H1 (cell line): ENCODE measurements around the gene B4GALNT1. TPM values are rescaled to one million over a fixed set of nuclear protein-coding genes. Genes with fewer than 3 reads are reported as not detected.

Source experiments
- polyA plus RNA-seq, 7 experiments: library from polyadenylated mRNA; depleted of rRNA in 3 of 7; stranded (reverse) in 5 of 7; unstranded in 2 of 7; fragments of >200 nt in 5 of 7; fragments of 200-250 nt in 2 of 7; gene quantifications; 1 replicate in 5 of 7; 2 replicates in 1 of 7; 4 replicates in 1 of 7; pipeline versions ENCODE4 v1.2.1 to v1.2.3, GENCODE V29; 2011 to 2013; ENCODE audit warnings: missing spikeins in 2 of 7, mixed read lengths in 2 of 7
- total RNA-seq: library from RNA; stranded (reverse); fragmentation: NEBNext Ultra II Directional; extraction: Animal tissue kit (Norgen Biotek cat#: 25700); gene quantifications from 2 replicates; pipeline ENCODE4 v1.2.1, GENCODE V29; 2021

The B4GALNT1 gene
- total and polyA plus RNA-seq, 2 of the 8 experiments (the other 6 are each of a cell fraction or from before 2014, with no cell fraction given): 1.5 to 2.3 TPM

Other genes starting within 250 kb of the B4GALNT1 start
- gene R3HDM2, start 202.2 kb downstream of the B4GALNT1 start, total RNA-seq: 23.7 and 27.0 TPM in 2 replicates
- 25.6 and 37.1 TPM in 2 replicates for gene R3HDM2, start 202.2 kb downstream of the B4GALNT1 start, polyA plus RNA-seq (2011; rRNA removed)
- gene INHBC, start 198.4 kb downstream of the B4GALNT1 start, total RNA-seq: not detected in 2 replicates
- gene INHBC, start 198.4 kb downstream of the B4GALNT1 start, polyA plus RNA-seq (2011; rRNA removed): 0.15 and 0.30 TPM in 2 replicates
- 7.0 and 10.2 TPM in 2 replicates for gene INHBE, start 177.9 kb downstream of the B4GALNT1 start, total RNA-seq
- gene INHBE, start 177.9 kb downstream of the B4GALNT1 start, polyA plus RNA-seq (2011; rRNA removed): 18.8 and 31.9 TPM in 2 replicates
- gene GLI1, start 173.4 kb downstream of the B4GALNT1 start, total RNA-seq: 20.6 and 23.5 TPM in 2 replicates
- 25.3 and 31.0 TPM in 2 replicates for gene GLI1, start 173.4 kb downstream of the B4GALNT1 start, polyA plus RNA-seq (2011; rRNA removed)
- 2.3 and 3.2 TPM in 2 replicates for gene ARHGAP9, start 153.3 kb downstream of the B4GALNT1 start, total RNA-seq
- gene ARHGAP9, start 153.3 kb downstream of the B4GALNT1 start, polyA plus RNA-seq (2011; rRNA removed): 6.0 and 7.0 TPM in 2 replicates
- gene MARS1, start 145.1 kb downstream of the B4GALNT1 start, total RNA-seq: 398 and 407 TPM in 2 replicates
- gene MARS1, start 145.1 kb downstream of the B4GALNT1 start, polyA plus RNA-seq (2011; rRNA removed): 194 and 255 TPM in 2 replicates
- gene DDIT3, start 112.7 kb downstream of the B4GALNT1 start, total RNA-seq: 4.9 TPM in 2 replicates
- gene DDIT3, start 112.7 kb downstream of the B4GALNT1 start, polyA plus RNA-seq (2011; rRNA removed): 4.7 and 5.7 TPM in 2 replicates
- 32.3 and 32.7 TPM in 2 replicates for gene MBD6, start 110.4 kb downstream of the B4GALNT1 start, total RNA-seq
- 3.9 and 6.9 TPM in 2 replicates for gene MBD6, start 110.4 kb downstream of the B4GALNT1 start, polyA plus RNA-seq (2011; rRNA removed)
- gene DCTN2, start 86.0 kb downstream of the B4GALNT1 start, total RNA-seq: 89.3 and 90.3 TPM in 2 replicates
- 91.9 and 140 TPM in 2 replicates for gene DCTN2, start 86.0 kb downstream of the B4GALNT1 start, polyA plus RNA-seq (2011; rRNA removed)
- gene KIF5A, start 83.2 kb downstream of the B4GALNT1 start, total RNA-seq: 21.9 and 22.8 TPM in 2 replicates
- gene KIF5A, start 83.2 kb downstream of the B4GALNT1 start, polyA plus RNA-seq (2011; rRNA removed): 10.7 and 11.7 TPM in 2 replicates
- gene PIP4K2C, start 42.0 kb downstream of the B4GALNT1 start, total RNA-seq: 21.4 and 27.1 TPM in 2 replicates
- 21.0 and 25.0 TPM in 2 replicates for gene PIP4K2C, start 42.0 kb downstream of the B4GALNT1 start, polyA plus RNA-seq (2011; rRNA removed)
- 41.8 and 43.4 TPM in 2 replicates for gene DTX3, start 28.4 kb downstream of the B4GALNT1 start, total RNA-seq
- 92.5 and 126 TPM in 2 replicates for gene DTX3, start 28.4 kb downstream of the B4GALNT1 start, polyA plus RNA-seq (2011; rRNA removed)
- gene ARHGEF25, start 21.8 kb downstream of the B4GALNT1 start, total RNA-seq: 5.9 and 6.4 TPM in 2 replicates
- 8.6 and 8.8 TPM in 2 replicates for gene ARHGEF25, start 21.8 kb downstream of the B4GALNT1 start, polyA plus RNA-seq (2011; rRNA removed)
- 71.0 and 74.3 TPM in 2 replicates for gene OS9, start 60.9 kb upstream of the B4GALNT1 start, total RNA-seq
- gene OS9, start 60.9 kb upstream of the B4GALNT1 start, polyA plus RNA-seq (2011; rRNA removed): 108 and 146 TPM in 2 replicates
- 1.5 and 1.7 TPM in 2 replicates for gene AGAP2, start 105.5 kb upstream of the B4GALNT1 start, total RNA-seq
- 1.5 and 1.8 TPM in 2 replicates for gene AGAP2, start 105.5 kb upstream of the B4GALNT1 start, polyA plus RNA-seq (2011; rRNA removed)
- 15.2 and 15.8 TPM in 2 replicates for gene TSPAN31, start 111.8 kb upstream of the B4GALNT1 start, total RNA-seq
- 23.3 and 31.4 TPM in 2 replicates for gene TSPAN31, start 111.8 kb upstream of the B4GALNT1 start, polyA plus RNA-seq (2011; rRNA removed)
- 174 and 180 TPM in 2 replicates for gene CDK4, start 119.1 kb upstream of the B4GALNT1 start, total RNA-seq
- gene CDK4, start 119.1 kb upstream of the B4GALNT1 start, polyA plus RNA-seq (2011; rRNA removed): 311 and 368 TPM in 2 replicates
- gene MARCHF9, start 121.9 kb upstream of the B4GALNT1 start, total RNA-seq: 6.1 and 6.4 TPM in 2 replicates
- 6.6 and 7.8 TPM in 2 replicates for gene MARCHF9, start 121.9 kb upstream of the B4GALNT1 start, polyA plus RNA-seq (2011; rRNA removed)
- gene CYP27B1, start 133.9 kb upstream of the B4GALNT1 start, total RNA-seq: 2.3 and 3.3 TPM in 2 replicates
- 2.6 and 2.9 TPM in 2 replicates for gene CYP27B1, start 133.9 kb upstream of the B4GALNT1 start, polyA plus RNA-seq (2011; rRNA removed)
- gene METTL1, start 138.9 kb upstream of the B4GALNT1 start, total RNA-seq: 41.9 and 46.0 TPM in 2 replicates
- 37.9 and 40.5 TPM in 2 replicates for gene METTL1, start 138.9 kb upstream of the B4GALNT1 start, polyA plus RNA-seq (2011; rRNA removed)
- gene EEF1AKMT3, start 139.4 kb upstream of the B4GALNT1 start, total RNA-seq: 3.1 and 3.8 TPM in 2 replicates
- 3.6 and 4.4 TPM in 2 replicates for gene EEF1AKMT3, start 139.4 kb upstream of the B4GALNT1 start, polyA plus RNA-seq (2011; rRNA removed)
- gene TSFM, start 149.6 kb upstream of the B4GALNT1 start, total RNA-seq: 47.9 and 49.8 TPM in 2 replicates
- 17.4 and 21.5 TPM in 2 replicates for gene TSFM, start 149.6 kb upstream of the B4GALNT1 start, polyA plus RNA-seq (2011; rRNA removed)
- 0.39 and 1.1 TPM in 2 replicates for gene AVIL, start 185.5 kb upstream of the B4GALNT1 start, total RNA-seq
- 0.06 and 0.11 TPM in 2 replicates for gene AVIL, start 185.5 kb upstream of the B4GALNT1 start, polyA plus RNA-seq (2011; rRNA removed)
- gene CTDSP2, start 213.5 kb upstream of the B4GALNT1 start, total RNA-seq: 91.7 and 93.7 TPM in 2 replicates
- gene CTDSP2, start 213.5 kb upstream of the B4GALNT1 start, polyA plus RNA-seq (2011; rRNA removed): 71.3 and 129 TPM in 2 replicates